ENCODE measurements around the gene LIMCH1.

The LIMCH1 gene

DNA sequence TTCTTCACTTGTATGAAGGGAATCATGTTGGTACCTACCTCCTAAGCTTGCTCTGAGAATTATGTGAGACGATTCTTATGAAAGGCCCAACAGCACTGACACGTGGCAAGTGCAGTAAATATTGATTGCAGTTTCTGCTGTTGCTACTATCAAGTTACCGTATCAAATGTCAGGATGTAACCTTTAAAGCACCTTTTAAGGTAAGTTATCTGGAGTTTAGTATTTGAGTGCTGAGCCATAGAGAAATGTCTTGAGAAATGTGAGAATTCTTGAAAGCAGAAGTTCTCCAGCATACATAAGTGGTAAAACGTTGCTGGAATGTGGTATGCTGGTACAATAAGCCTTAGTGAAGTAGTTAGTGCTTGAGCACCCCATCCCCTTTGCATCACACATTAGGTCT, 120.2 kb downstream of the LIMCH1 start:
- Histone ChIP-seq H3K4me2 (no peak overlapping the region), H3K27ac (no peak overlapping the region), H3K27me3 (no peaks in the 10 kb centered on the region), H3K9me3 (no peaks in the 10 kb centered on the region), H4K20me1 (no peaks in the 10 kb centered on the region), H3K4me3 (no peak overlapping the region), H3K36me3 (no peaks in the 10 kb centered on the region), H3K9ac (no peak overlapping the region), H3K4me1 (no peaks in the 10 kb centered on the region)
- no peak for TF ChIP-seq Cebpa-rat (IDR thresholded peaks at IDR 0.05)

- H3K36me3 ChIP-seq, result no peaks in the 10 kb centered on the region
- no peaks in the 10 kb centered on the region for H3K4me1 ChIP-seq
- H3K27me3 ChIP-seq, result no peaks in the 10 kb centered on the region
- H4K20me1 ChIP-seq, result no peaks in the 10 kb centered on the region
- H3K4me3 ChIP-seq, result no peak overlapping the region
- no peak for TF ChIP-seq Cebpa-rat (IDR thresholded peaks at IDR 0.05)
- H3K4me2 ChIP-seq, result no peak overlapping the region
- no peak overlapping the region for H3K27ac ChIP-seq
- H3K9ac ChIP-seq, result no peak overlapping the region
- no peaks in the 10 kb centered on the region for H3K9me3 ChIP-seq
Observed at GRCh38 chr4:41660352-41660751, 122.4 kb downstream of the LIMCH1 start.

DNA sequence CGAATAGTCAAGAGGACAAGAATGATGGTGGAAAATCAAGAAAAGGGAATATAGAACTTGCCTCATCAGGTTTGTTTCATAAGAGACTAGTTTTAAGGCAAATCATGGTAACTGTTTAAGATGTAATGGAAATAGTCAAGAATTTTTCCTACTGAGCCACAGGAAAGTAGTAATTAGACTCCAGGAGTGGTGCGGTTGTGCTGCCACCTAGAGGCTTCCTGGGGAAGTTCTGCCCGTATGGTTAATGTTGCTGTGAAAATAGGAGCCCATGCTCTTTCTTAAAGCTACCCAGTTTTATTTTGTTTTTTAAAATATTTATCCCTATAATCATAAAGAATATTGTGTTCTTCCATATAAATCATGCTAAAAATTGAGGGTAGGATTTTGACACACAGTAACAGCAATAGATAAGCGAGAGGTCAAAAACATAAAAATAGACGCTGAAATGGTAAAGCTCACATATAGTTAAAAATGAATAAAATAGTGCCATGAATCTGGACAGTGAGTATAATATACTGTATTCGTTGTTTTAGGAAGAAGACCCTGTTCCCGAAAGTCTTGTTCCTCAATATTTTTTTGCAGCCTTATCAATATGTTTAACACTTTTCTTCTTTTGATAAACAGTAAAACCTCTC, 123.6 kb downstream of the LIMCH1 start:
- Histone ChIP-seq H3K4me3 (no peak overlapping the region), H4K20me1 (no peaks in the 10 kb centered on the region), H3K27me3 (no peaks in the 10 kb centered on the region), H3K36me3 (no peaks in the 10 kb centered on the region), H3K9me3 (no peaks in the 10 kb centered on the region), H3K4me1 (no peaks in the 10 kb centered on the region), H3K9ac (no peak overlapping the region), H3K4me2 (no peak overlapping the region), H3K27ac (no peak overlapping the region)
- no peak for TF ChIP-seq Cebpa-rat (IDR thresholded peaks at IDR 0.05)

DNA sequence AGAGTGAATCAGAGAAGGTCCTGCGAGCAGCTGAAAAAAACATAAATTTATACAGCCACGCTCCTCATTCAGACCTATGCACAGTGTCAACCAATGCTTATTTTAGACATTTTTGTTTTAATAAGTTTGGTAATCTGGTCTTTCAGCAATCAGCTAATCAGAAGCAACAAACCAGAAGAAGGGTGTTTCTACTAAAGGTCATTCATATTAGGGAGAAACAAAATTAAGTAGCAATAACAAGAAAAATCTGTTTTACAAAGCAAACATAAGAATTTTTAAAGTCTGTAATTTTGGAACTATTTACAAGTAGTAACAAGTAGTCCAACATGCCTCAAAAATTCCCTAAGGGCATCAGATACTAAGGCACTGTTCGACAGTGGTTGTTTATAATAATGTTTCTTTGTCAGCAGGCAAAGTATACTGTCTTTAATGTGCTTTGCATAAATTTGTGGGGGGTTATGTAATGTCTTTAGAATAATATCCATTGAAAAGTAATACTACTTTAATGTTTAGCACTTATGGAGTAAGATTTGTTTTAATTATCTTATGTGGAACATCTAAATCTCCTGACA, 127.8 kb downstream of the LIMCH1 start:
- Histone ChIP-seq H3K4me3 (no peak overlapping the region), H3K9ac (no peak overlapping the region), H3K36me3 (no peaks in the 10 kb centered on the region), H4K20me1 (no peaks in the 10 kb centered on the region), H3K9me3 (no peaks in the 10 kb centered on the region), H3K4me1 (no peaks in the 10 kb centered on the region), H3K27ac (no peak overlapping the region), H3K27me3 (no peaks in the 10 kb centered on the region), H3K4me2 (no peak overlapping the region)
- TF ChIP-seq Cebpa-rat (IDR thresholded peaks at IDR 0.05), result no peak

DNA sequence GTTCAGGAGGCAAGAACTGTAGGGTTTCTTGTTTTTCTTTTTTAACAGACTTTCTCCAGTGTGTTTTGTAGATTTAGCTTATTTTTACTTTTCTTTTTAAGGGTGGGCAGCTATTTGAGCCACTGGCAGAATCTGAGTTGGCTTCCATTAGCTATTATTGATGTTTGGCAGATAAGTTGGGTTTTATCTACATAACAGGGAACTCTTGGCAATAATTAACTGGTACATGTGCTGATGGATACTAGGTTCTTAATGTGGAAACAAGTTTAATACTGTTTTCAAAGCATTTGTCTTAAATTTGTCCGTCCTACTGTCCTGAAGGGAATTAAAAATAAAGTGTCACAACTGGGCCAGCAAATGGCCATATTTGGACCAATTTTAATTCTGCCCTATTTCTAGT, 130.1 kb downstream of the LIMCH1 start:
- Histone ChIP-seq H3K4me3 (no peak overlapping the region), H3K4me2 (no peak overlapping the region), H3K36me3 (no peaks in the 10 kb centered on the region), H3K27me3 (no peaks in the 10 kb centered on the region), H3K27ac (no peak overlapping the region), H3K9me3 (no peaks in the 10 kb centered on the region), H3K4me1 (no peaks in the 10 kb centered on the region), H4K20me1 (no peaks in the 10 kb centered on the region), H3K9ac (no peak overlapping the region)
- TF ChIP-seq Cebpa-rat (IDR thresholded peaks at IDR 0.05), result no peak

GRCh38 chr4:41670530-41670929, 132.6 kb downstream of the LIMCH1 start:
- no peaks in the 10 kb centered on the region for H3K4me1 ChIP-seq
- no peak for TF ChIP-seq Cebpa-rat (IDR thresholded peaks at IDR 0.05)
- no peak overlapping the region for H3K9ac ChIP-seq
- no peaks in the 10 kb centered on the region for H3K36me3 ChIP-seq
- H3K27ac ChIP-seq, result no peak overlapping the region
- H3K4me2 ChIP-seq, result no peak overlapping the region
- H3K9me3 ChIP-seq, result no peaks in the 10 kb centered on the region
- H3K27me3 ChIP-seq, result no peaks in the 10 kb centered on the region
- no peaks in the 10 kb centered on the region for H4K20me1 ChIP-seq
- no peak overlapping the region for H3K4me3 ChIP-seq

DNA sequence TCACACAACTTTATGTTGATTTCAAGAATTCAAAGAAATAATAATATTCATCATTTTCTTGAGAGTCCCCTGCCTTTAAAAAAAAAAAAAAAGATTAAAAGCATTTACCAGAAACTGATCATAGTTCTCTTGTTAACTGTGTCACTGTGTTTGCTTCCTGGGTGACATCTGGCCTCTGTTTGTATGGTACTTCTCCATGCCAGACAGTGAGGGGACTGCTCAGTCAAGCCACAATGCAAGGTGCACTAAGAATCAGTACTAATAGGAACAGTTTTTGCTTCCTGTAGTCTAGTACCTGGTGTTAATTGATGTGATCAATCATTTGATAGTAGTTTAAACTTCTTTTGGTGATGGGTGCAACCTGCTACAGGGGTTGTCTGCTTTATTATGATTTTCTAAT, 133.0 kb downstream of the LIMCH1 start:
- Histone ChIP-seq H3K9ac (no peak overlapping the region), H3K4me2 (no peak overlapping the region), H3K4me1 (no peaks in the 10 kb centered on the region)

DNA sequence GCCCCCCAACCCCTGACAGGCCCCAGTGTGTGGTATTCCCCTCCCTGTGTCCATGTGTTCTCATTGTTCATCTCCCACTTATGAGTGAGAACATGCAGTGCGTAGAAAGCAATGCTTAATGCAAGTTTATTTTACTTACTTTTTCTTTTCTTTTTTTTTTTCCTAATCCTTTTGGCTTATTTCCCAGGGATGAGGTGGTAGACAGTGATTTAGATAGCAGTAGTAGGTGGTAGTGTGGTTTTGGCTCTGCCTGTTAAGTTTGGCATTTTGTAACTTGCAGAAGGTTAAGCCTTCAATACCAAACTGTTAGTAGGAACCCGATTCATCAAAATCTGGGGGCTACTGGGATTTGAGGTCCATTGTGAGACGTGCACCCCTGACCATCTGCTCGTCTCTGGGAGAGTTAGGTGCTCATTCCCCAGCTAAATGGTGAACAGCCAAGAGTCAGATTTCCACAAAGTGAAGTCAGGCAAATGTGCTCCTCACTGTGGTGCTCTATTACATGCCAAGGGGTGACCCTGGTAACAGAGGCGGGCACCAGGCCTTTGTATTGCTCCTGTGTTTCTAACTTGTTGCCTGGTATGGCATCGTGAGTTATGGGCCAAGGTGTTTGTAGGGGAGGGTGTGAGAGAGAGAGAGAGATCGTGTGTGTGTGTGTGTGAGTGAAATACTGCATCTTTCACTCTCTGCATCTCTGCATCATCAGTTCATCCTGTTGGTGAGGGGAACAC, 140.3 kb downstream of the LIMCH1 start:
- no peak overlapping the region for H3K27ac ChIP-seq
- H3K9ac ChIP-seq, result no peak overlapping the region
- H4K20me1 ChIP-seq, result no peaks in the 10 kb centered on the region
- no peaks in the 10 kb centered on the region for H3K4me1 ChIP-seq
- no peaks in the 10 kb centered on the region for H3K9me3 ChIP-seq
- H3K27me3 ChIP-seq, result no peaks in the 10 kb centered on the region
- TF ChIP-seq Cebpa-rat (IDR thresholded peaks at IDR 0.05), result no peak
- H3K36me3 ChIP-seq, result 0 out of 2 replicates have a peak, but pooled peaks cover 7% of the 10 kb centered on the region
- no peak overlapping the region for H3K4me2 ChIP-seq
- H3K4me3 ChIP-seq, result no peak overlapping the region

More for the DNA sequence above, 133.0 kb downstream of the LIMCH1 start:
- Histone ChIP-seq H3K36me3 (no peaks in the 10 kb centered on the region), H3K27me3 (no peaks in the 10 kb centered on the region), H3K4me3 (no peak overlapping the region), H3K27ac (no peak overlapping the region), H3K9me3 (no peaks in the 10 kb centered on the region), H4K20me1 (no peaks in the 10 kb centered on the region)
- TF ChIP-seq Cebpa-rat (IDR thresholded peaks at IDR 0.05), result no peak

- no peaks in the 10 kb centered on the region for H3K9me3 ChIP-seq
- no peaks in the 10 kb centered on the region for H3K27me3 ChIP-seq
- H3K27ac ChIP-seq, result no peak overlapping the region
- no peaks in the 10 kb centered on the region for H4K20me1 ChIP-seq
- H3K4me2 ChIP-seq, result no peak overlapping the region
- no peak overlapping the region for H3K9ac ChIP-seq
- 0 out of 2 replicates have a peak, but pooled peaks cover 7% of the 10 kb centered on the region for H3K36me3 ChIP-seq
- no peaks in the 10 kb centered on the region for H3K4me1 ChIP-seq
- H3K4me3 ChIP-seq, result no peak overlapping the region
- TF ChIP-seq Cebpa-rat (IDR thresholded peaks at IDR 0.05), result no peak
Observed at GRCh38 chr4:41678951-41679350, 141.0 kb downstream of the LIMCH1 start.

DNA sequence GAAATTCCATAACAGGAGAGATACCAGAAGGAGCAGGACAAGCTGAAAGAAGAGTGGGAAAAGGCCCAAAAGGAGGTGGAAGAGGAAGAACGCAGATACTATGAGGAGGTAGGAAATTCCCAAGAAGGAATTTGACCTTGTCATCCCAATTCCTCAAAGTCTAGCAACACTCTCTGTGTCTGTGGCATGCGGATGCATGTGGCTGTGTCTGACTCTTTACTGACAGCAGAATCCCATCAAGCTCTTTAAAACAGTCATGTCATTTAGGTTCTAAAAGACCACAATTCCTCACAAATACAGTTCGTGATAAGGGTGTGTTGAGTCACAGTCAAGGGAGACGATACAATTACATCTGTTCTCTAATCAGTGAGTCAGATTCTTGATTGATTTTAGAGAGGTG, 142.0 kb downstream of the LIMCH1 start:
- H4K20me1 ChIP-seq, result no peaks in the 10 kb centered on the region
- H3K27ac ChIP-seq, result no peak overlapping the region
- no peaks in the 10 kb centered on the region for H3K4me1 ChIP-seq
- 0 out of 2 replicates have a peak, but pooled peaks cover 7% of the 10 kb centered on the region for H3K36me3 ChIP-seq
- TF ChIP-seq Cebpa-rat (IDR thresholded peaks at IDR 0.05), result no peak
- H3K4me3 ChIP-seq, result no peak overlapping the region
- no peaks in the 10 kb centered on the region for H3K27me3 ChIP-seq
- no peak overlapping the region for H3K4me2 ChIP-seq
- H3K9ac ChIP-seq, result no peak overlapping the region
- H3K9me3 ChIP-seq, result no peaks in the 10 kb centered on the region
